GM23338 (cell line): ENCODE measurements around the gene RAB12. TPM values are rescaled to one million over a fixed set of nuclear protein-coding genes. Genes with fewer than 3 reads are reported as not detected.

ENCODE experiments used
- ATAC-seq: fragments of 200-7000 bp; cut with Tn5 transposase; 3 replicates; pipeline ENCODE4 v1.9.1; 2020
- DNase-seq: peaks from one replicate; pipeline ENCODE4 v3.0.0-alpha.2; 2015; ENCODE audit warnings: low spot score
- H2AFZ ChIP-seq: fragments of 200-600 bp; sonication (generic); 2 replicates; pipeline ENCODE4 v1.8.0; 2016; ENCODE audit warnings: antibody characterized with exemption, mild to moderate bottlenecking, moderate library complexity
- H3F3A ChIP-seq: fragments of 200-600 bp; sonication (generic); replicated peaks from 2 replicates; pipeline ENCODE4 v1.8.0; 2017; ENCODE audit warnings: antibody characterized with exemption, mixed run types, low read depth
- H3K27ac ChIP-seq: fragments of 200-600 bp; sonication (generic); 2 replicates; pipeline ENCODE4 v1.6.1; 2016; ENCODE audit warnings: low read depth
- H3K27me3 ChIP-seq: fragments of 200-600 bp; sonication (generic); 2 replicates; pipeline ENCODE4 v1.8.0; 2016; ENCODE audit warnings: mild to moderate bottlenecking, mixed run types, moderate library complexity; ENCODE audit not compliant: insufficient read depth
- H3K36me3 ChIP-seq: fragments of 200-600 bp; sonication (generic); 2 replicates; pipeline ENCODE4 v1.8.0; 2016; ENCODE audit warnings: mild to moderate bottlenecking; ENCODE audit not compliant: insufficient read depth
- H3K4me1 ChIP-seq: fragments of 200-600 bp; sonication (generic); 2 replicates; pipeline ENCODE4 v1.8.0; 2016; ENCODE audit warnings: mild to moderate bottlenecking, moderate library complexity; ENCODE audit not compliant: insufficient read depth
- H3K4me2 ChIP-seq: fragments of 200-600 bp; sonication (generic); 2 replicates; pipeline ENCODE4 v1.7.1; 2017; ENCODE audit warnings: mixed run types
- H3K4me3 ChIP-seq: fragments of 200-600 bp; sonication (generic); 2 replicates; pipeline ENCODE4 v1.6.1; 2016; ENCODE audit warnings: mixed run types
- H3K79me2 ChIP-seq: fragments of 200-600 bp; sonication (generic); replicated peaks from 2 replicates; pipeline ENCODE4 v1.8.0; 2017; ENCODE audit warnings: mild to moderate bottlenecking; ENCODE audit not compliant: insufficient read depth
- H3K9me2 ChIP-seq: fragments of 200-600 bp; sonication (generic); 2 replicates; pipeline ENCODE4 v1.8.0; 2017; ENCODE audit not compliant: insufficient read depth
- H4K20me1 ChIP-seq: fragments of 200-600 bp; sonication (generic); replicated peaks from 2 replicates; pipeline ENCODE4 v1.8.0; 2017; ENCODE audit warnings: mild to moderate bottlenecking; ENCODE audit not compliant: insufficient read depth
- H3K27ac Mint-ChIP-seq: 2 replicates; pipeline ENCODE4 v1.8.0; 2020; ENCODE audit warnings: inconsistent platforms, mild to moderate bottlenecking, moderate library complexity, mixed read lengths
- H3K27me3 Mint-ChIP-seq: 3 replicates; pipeline ENCODE4 v1.8.0; 2022; ENCODE audit warnings: low read depth, mild to moderate bottlenecking, moderate library complexity, mixed read lengths, inconsistent platforms; ENCODE audit not compliant: insufficient read depth, poor library complexity
- H3K36me3 Mint-ChIP-seq: 3 replicates; pipeline ENCODE4 v1.8.0; 2021; ENCODE audit warnings: low read depth, mild to moderate bottlenecking, inconsistent platforms, moderate library complexity, mixed read lengths
- H3K4me1 Mint-ChIP-seq: 3 replicates; pipeline ENCODE4 v1.8.0; 2020; ENCODE audit warnings: mild to moderate bottlenecking, inconsistent platforms, mixed read lengths
- H3K4me3 Mint-ChIP-seq: 3 replicates; pipeline ENCODE4 v1.8.0; 2021; ENCODE audit warnings: moderate library complexity, mild to moderate bottlenecking, inconsistent platforms, mixed read lengths
- H3K9me3 Mint-ChIP-seq: 3 replicates; pipeline ENCODE4 v1.8.0; 2020; ENCODE audit warnings: moderate library complexity, mild to moderate bottlenecking, inconsistent platforms, mixed read lengths
- CTCF ChIP-seq, 2 experiments: fragments of 200-600 bp in 1 of 2; sonication (generic) in 1 of 2; conservative IDR thresholded peaks; 2 replicates each; pipeline versions ENCODE4 v1.5.1 to v1.6.1; 2016 to 2017; ENCODE audit warnings: antibody characterized with exemption in 2 of 2, low read depth in 2 of 2, mild to moderate bottlenecking in 2 of 2, moderate library complexity in 1 of 2
- EZH2 ChIP-seq: fragments of 200-600 bp; sonication (generic); IDR thresholded peaks from one replicate; pipeline ENCODE4 v1.8.0; 2017; ENCODE audit warnings: antibody characterized with exemption, mild to moderate bottlenecking, low read depth; ENCODE audit not compliant: unreplicated experiment
- EZH2phosphoT487 ChIP-seq: fragments of 200-600 bp; sonication (generic); IDR thresholded peaks from one replicate; pipeline ENCODE4 v1.8.1; 2018; ENCODE audit warnings: antibody characterized with exemption; ENCODE audit not compliant: unreplicated experiment
- JUNB ChIP-seq: IDR thresholded peaks from one replicate; pipeline ENCODE4 v1.6.1; 2016; ENCODE audit warnings: antibody characterized with exemption; ENCODE audit not compliant: unreplicated experiment
- POLR2AphosphoS5 ChIP-seq: IDR thresholded peaks from 2 replicates; pipeline ENCODE4 v1.6.1; 2016; ENCODE audit warnings: antibody characterized with exemption, low read depth
- STAT1 ChIP-seq: IDR thresholded peaks from one replicate; pipeline ENCODE4 v1.6.1; 2016; ENCODE audit warnings: antibody characterized with exemption; ENCODE audit not compliant: unreplicated experiment
- ZNF114 ChIP-seq: fragments of 250-450 bp; sonication (Bioruptor Pico); IDR thresholded peaks from 2 replicates; pipeline ENCODE4 v1.5.0; 2020; ENCODE audit warnings: mild to moderate bottlenecking, moderate library complexity
- ZNF331 ChIP-seq: fragments of 250-450 bp; sonication (Bioruptor Pico); IDR thresholded peaks from 2 replicates; pipeline ENCODE4 v1.5.0; 2020; ENCODE audit warnings: low read depth, mild to moderate bottlenecking, moderate library complexity
- polyA plus RNA-seq: library from polyadenylated mRNA; unstranded; fragments of >200 nt; fragmentation: Nextera tagmentation; extraction: Ambion mirVana; gene quantifications from 2 replicates; pipeline ENCODE4 v1.2.1, GENCODE V29; 2016
- total RNA-seq: library from RNA; depleted of rRNA; stranded (reverse); fragments of >200 nt; shearing (Covaris generic); gene quantifications from 2 replicates; pipeline ENCODE4 v1.2.3, GENCODE V29; 2014

The RAB12 gene
- total and polyA plus RNA-seq, 2 experiments from 2014 or later = 16.7 to 80.4 TPM

- Mint-ChIP-seq H3K4me1 (peaks cover 7% of the 10 kb centered on the region), H3K36me3 (no peaks in the 10 kb centered on the region), H3K27me3 (peaks cover 2% of the 10 kb centered on the region), H3K9me3 (no peaks in the 10 kb centered on the region; the same call in 2 of the 3 replicates), H3K4me3 (no peak overlapping the region), H3K27ac (no peak overlapping the region)
- no peaks in the 10 kb centered on the region for H3K79me2 ChIP-seq
- H3K4me1 ChIP-seq = peaks cover 12% of the 10 kb centered on the region; the same call in 1 of the 2 replicates
- no peak for ATAC-seq
- H3K27me3 ChIP-seq = no peaks in the 10 kb centered on the region
- H3F3A ChIP-seq = no peaks in the 10 kb centered on the region
- DNase-seq = no peak
- H3K4me2 ChIP-seq = no peak overlapping the region
- peak overlapping the region; percentile 69 for H2AFZ ChIP-seq
- no peaks in the 10 kb centered on the region for H3K9me2 ChIP-seq
- no peak overlapping the region for H3K4me3 ChIP-seq
- no peaks in the 10 kb centered on the region for H3K36me3 ChIP-seq
- H4K20me1 ChIP-seq = no peaks in the 10 kb centered on the region; the same call in 1 of the 2 replicates
- no peak overlapping the region for H3K27ac ChIP-seq
- TF ChIP-seq STAT1 (no peak), ZNF114 (no peak), EZH2phosphoT487 (no peak), JUNB (no peak), EZH2 (no peak), CTCF (conservative IDR thresholded peaks at IDR 0.05; ENCODE audit: low read depth in 2 of 2) (no peak)
These were observed 7.8 kb upstream of the RAB12 start for GRCh38 chr18:8601277-8602032.

DNA sequence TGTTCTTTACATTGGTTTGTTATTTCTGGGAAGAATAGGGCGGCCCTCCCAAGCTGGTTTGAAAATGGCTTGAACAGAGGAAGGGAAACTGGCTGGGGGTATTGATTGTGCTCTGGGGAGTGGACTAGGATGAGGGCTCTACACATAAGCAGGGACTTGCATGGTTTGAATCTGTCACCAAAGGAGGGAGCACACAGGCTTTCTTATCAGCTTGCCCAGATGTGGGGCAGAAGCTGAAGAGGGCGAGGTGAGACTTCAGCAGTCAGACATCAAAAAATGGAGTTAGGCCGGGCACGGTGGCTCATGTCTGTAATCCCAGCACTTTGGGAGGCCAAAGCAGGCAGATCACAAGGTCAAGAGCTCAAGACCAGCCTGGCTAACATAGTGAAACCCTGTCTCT, 7.2 kb upstream of the RAB12 start:
- ATAC-seq = no peak
- H2AFZ ChIP-seq = peak overlapping the region; percentile 69; the same call in 1 of the 2 replicates
- H3K36me3 ChIP-seq = no peaks in the 10 kb centered on the region
- Mint-ChIP-seq H3K4me1 (peaks cover 7% of the 10 kb centered on the region), H3K4me3 (no peak overlapping the region), H3K9me3 (no peaks in the 10 kb centered on the region; the same call in 2 of the 3 replicates), H3K36me3 (no peaks in the 10 kb centered on the region), H3K27ac (no peak overlapping the region), H3K27me3 (peaks cover 2% of the 10 kb centered on the region)
- no peak overlapping the region for H3K4me3 ChIP-seq
- H3F3A ChIP-seq = no peaks in the 10 kb centered on the region
- H3K27me3 ChIP-seq = no peaks in the 10 kb centered on the region
- no peaks in the 10 kb centered on the region for H3K9me2 ChIP-seq
- H4K20me1 ChIP-seq = no peaks in the 10 kb centered on the region; the same call in 1 of the 2 replicates
- peaks cover 15% of the 10 kb centered on the region; the same call in 1 of the 2 replicates for H3K4me1 ChIP-seq
- H3K4me2 ChIP-seq = no peak overlapping the region
- TF ChIP-seq POLR2AphosphoS5 (no peak), ZNF331 (CRISPR knock-in tag) (no peak)
- no peak for DNase-seq
- no peaks in the 10 kb centered on the region for H3K79me2 ChIP-seq
- no peak overlapping the region for H3K27ac ChIP-seq

- no peak for DNase-seq
- no peaks in the 10 kb centered on the region; the same call in 2 of the 3 replicates for H3K9me3 Mint-ChIP-seq
These were observed 6.7 kb upstream of the RAB12 start for GRCh38 chr18:8602557-8602956.

More at GRCh38 chr18:8602557-8602956, 6.7 kb upstream of the RAB12 start:
- no peak for ATAC-seq
- no peak overlapping the region for H3K27ac Mint-ChIP-seq
- no peaks in the 10 kb centered on the region for H3K36me3 ChIP-seq
- no peak overlapping the region for H3K4me2 ChIP-seq
- no peak overlapping the region for H2AFZ ChIP-seq
- H3K27me3 Mint-ChIP-seq = peaks cover 2% of the 10 kb centered on the region
- H3K4me3 Mint-ChIP-seq = no peak overlapping the region
- no peak for TF ChIP-seq STAT1
- TF ChIP-seq ZNF331 (CRISPR knock-in tag) = no peak
- TF ChIP-seq POLR2AphosphoS5 = no peak
- no peak for TF ChIP-seq ZNF114
- H3F3A ChIP-seq = no peaks in the 10 kb centered on the region
- H3K27ac ChIP-seq = no peak overlapping the region
- H4K20me1 ChIP-seq = no peaks in the 10 kb centered on the region; the same call in 1 of the 2 replicates
- peaks cover 20% of the 10 kb centered on the region for H3K4me1 ChIP-seq
- H3K36me3 Mint-ChIP-seq = no peaks in the 10 kb centered on the region
- no peak overlapping the region for H3K4me3 ChIP-seq
- no peaks in the 10 kb centered on the region; the same call in 1 of the 2 replicates for H3K27me3 ChIP-seq
- no peaks in the 10 kb centered on the region for H3K79me2 ChIP-seq
- no peaks in the 10 kb centered on the region for H3K9me2 ChIP-seq
- H3K4me1 Mint-ChIP-seq = peaks cover 11% of the 10 kb centered on the region
